B cell (primary cell): ENCODE measurements around the gene SMIM14. TPM values are rescaled to one million over a fixed set of nuclear protein-coding genes. Genes with fewer than 3 reads are reported as not detected.

Source experiments
- ATAC-seq: fragments of 200-7000 bp; cut with Tn5 transposase; one replicate; pipeline ENCODE4 v1.10.0; 2021; ENCODE audit warnings: low read depth, mild to moderate bottlenecking, moderate number of reproducible peaks, moderate library complexity
- CTCF ChIA-PET: fragments of 350-600 bp; sonication (Branson Sonifier 250); formaldehyde crosslinking; loops from one replicate; lab custom pipeline; 2021; ENCODE audit warnings: antibody characterized with exemption, inconsistent platforms; lab: Charles Lee
- POLR2A ChIA-PET: fragments of 350-600 bp; sonication (Branson Sonifier 250); formaldehyde crosslinking; loops from one replicate; lab custom pipeline; 2021; ENCODE audit warnings: antibody characterized with exemption; lab: Charles Lee
- DNase-seq: peaks from one replicate; pipeline ENCODE4 v3.0.0; 2013
- H2AFZ ChIP-seq: 2 replicates; pipeline ENCODE4 v1.6.1; 2012; ENCODE audit warnings: mild to moderate bottlenecking, low read depth, low read length; ENCODE audit not compliant: insufficient read depth, poor library complexity, severe bottlenecking
- H3K27ac ChIP-seq, 2 donors: 1 replicate in 1 of 2; 2 replicates in 1 of 2; pipeline ENCODE4 v1.5.1; 2012 to 2013; ENCODE audit warnings: low read length in 2 of 2, mild to moderate bottlenecking in 2 of 2, moderate library complexity in 1 of 2
- H3K27me3 ChIP-seq, 4 experiments: fragments of 200-600 bp in 1 of 4; sonication (generic) in 1 of 4; replicated peaks in 1 of 4; 1 replicate in 2 of 4; 2 replicates in 2 of 4; pipeline versions ENCODE4 v1.6.1 to v1.7.0; 2013 to 2016; ENCODE audit warnings: low read length in 3 of 4, mild to moderate bottlenecking in 2 of 4, mixed read lengths in 1 of 4, moderate library complexity in 1 of 4; ENCODE audit not compliant: insufficient read depth in 4 of 4, control insufficient read depth in 3 of 4; ENCODE audit errors: control extremely low read depth in 1 of 4
- H3K36me3 ChIP-seq, 2 experiments: replicated peaks in 1 of 2; 1 replicate in 1 of 2; 2 replicates in 1 of 2; pipeline versions ENCODE4 v1.6.1 to v1.7.1; 2013; ENCODE audit warnings: low read length in 1 of 2; ENCODE audit not compliant: insufficient read depth in 2 of 2, control insufficient read depth in 1 of 2; ENCODE audit errors: control extremely low read depth in 1 of 2, extremely low read depth in 1 of 2
- H3K4me1 ChIP-seq, 2 donors: fragments of 200-600 bp in 1 of 2; sonication (generic) in 1 of 2; 1 replicate in 1 of 2; 2 replicates in 1 of 2; pipeline versions ENCODE4 v1.5.1 to v1.6.1; 2013 to 2017; ENCODE audit warnings: low read length in 2 of 2; ENCODE audit not compliant: control insufficient read depth in 2 of 2, insufficient read depth in 2 of 2
- H3K4me2 ChIP-seq: replicated peaks from 2 replicates; pipeline ENCODE3; 2012; ENCODE audit warnings: mild to moderate bottlenecking, low read depth, low read length; ENCODE audit not compliant: poor library complexity, severe bottlenecking
- H3K4me3 ChIP-seq, 5 experiments: fragments of 200-600 bp in 1 of 5; sonication (generic) in 1 of 5; 1 replicate in 3 of 5; 2 replicates in 2 of 5; pipeline versions ENCODE4 v1.5.1 to v1.7.0; 2011 to 2016; ENCODE audit warnings: low read length in 4 of 5, mild to moderate bottlenecking in 4 of 5, low read depth in 2 of 5, control low read depth in 1 of 5, moderate library complexity in 1 of 5; ENCODE audit not compliant: insufficient read depth in 1 of 5; ENCODE audit errors: control extremely low read depth in 1 of 5, extremely low read depth in 1 of 5
- H3K79me2 ChIP-seq: fragments of 200-600 bp; sonication (generic); one replicate; pipeline ENCODE4 v1.6.0; 2016; ENCODE audit warnings: low read length; ENCODE audit not compliant: control insufficient read depth, insufficient read depth
- H3K9ac ChIP-seq: fragments of 200-600 bp; sonication (generic); 2 replicates; pipeline ENCODE4 v1.6.1; 2017; ENCODE audit warnings: mild to moderate bottlenecking, low read length, moderate library complexity
- H3K9me3 ChIP-seq, 3 donors: one replicate each; pipeline versions ENCODE4 v1.6.1 to v1.7.1; 2013; ENCODE audit warnings: low read length in 2 of 3; ENCODE audit not compliant: control insufficient read depth in 2 of 3, insufficient read depth in 1 of 3; ENCODE audit errors: control extremely low read depth in 1 of 3
- H4K20me1 ChIP-seq: 2 replicates; pipeline ENCODE4 v1.6.0; 2012; ENCODE audit warnings: mild to moderate bottlenecking, low read length; ENCODE audit not compliant: insufficient read depth, control insufficient read depth, poor library complexity, severe bottlenecking
- H3K27ac Mint-ChIP-seq: one replicate; pipeline ENCODE4 v1.8.0; 2021; ENCODE audit warnings: mixed read lengths
- H3K27me3 Mint-ChIP-seq: one replicate; pipeline ENCODE4 v1.8.0; 2021; ENCODE audit warnings: mixed read lengths
- H3K4me1 Mint-ChIP-seq: one replicate; pipeline ENCODE4 v1.8.0; 2021; ENCODE audit warnings: mixed read lengths
- H3K4me3 Mint-ChIP-seq: one replicate; pipeline ENCODE4 v1.8.0; 2021; ENCODE audit warnings: mixed read lengths
- H3K9me3 Mint-ChIP-seq: one replicate; pipeline ENCODE4 v1.8.0; 2022; ENCODE audit warnings: mixed read lengths; ENCODE audit not compliant: insufficient read depth
- CTCF ChIP-seq: fragments of 200-600 bp; IDR thresholded peaks from one replicate; pipeline ENCODE4 v1.8.0; 2022; ENCODE audit warnings: antibody characterized with exemption, mild to moderate bottlenecking
- EZH2 ChIP-seq: IDR thresholded peaks from 2 replicates; pipeline ENCODE4 v1.6.1; 2012; ENCODE audit warnings: borderline replicate concordance, low read depth, mild to moderate bottlenecking, moderate library complexity, low read length; ENCODE audit not compliant: insufficient read depth, poor library complexity, severe bottlenecking
- WGBS: methylation state at CpG from one replicate; pipeline ENCODE4 v1.1.5; 2013; ENCODE audit warnings: missing lambda C conversion rate; ENCODE audit not compliant: insufficient coverage; 5-methylcytosine and 5-hydroxymethylcytosine counted together
- intact Hi-C: fragments of 100-400 bp; cut with micrococcal nuclease; formaldehyde crosslinking; loops from one replicate; pipeline ENCODE4 v1.10.0; 2022
- polyA plus RNA-seq: library from polyadenylated mRNA; depleted of rRNA; stranded (reverse); fragments of >200 nt; gene quantifications from 2 replicates; pipeline ENCODE4 v1.2.3, GENCODE V29; 2012
- total RNA-seq, 2 donors: library from RNA; stranded (reverse); fragments of 120-200 nt in 1 of 2; gene quantifications; 1 replicate in 1 of 2; 2 replicates in 1 of 2; pipeline versions ENCODE4 v1.2.3 to v1.2.4, GENCODE V29; 2013 to 2022

The SMIM14 gene
- total and polyA plus RNA-seq, 2 donors (not counting 1 experiment from before 2014, with no cell fraction given), result 38.9 to 56.0 TPM

- Histone ChIP-seq H3K27ac (peak overlapping the region in 1 of 2 donors; percentile 18), H3K79me2 (no peaks in the 10 kb centered on the region), H4K20me1 (no peaks in the 10 kb centered on the region), H3K27me3 (no peaks in the 10 kb centered on the region), H2AFZ (peak overlapping the region; percentile 2), H3K36me3 (no peaks in the 10 kb centered on the region), H3K9me3 (no peaks in the 10 kb centered on the region), H3K4me2 (no peak overlapping the region), H3K4me1 (peaks cover 0 to 20% of the 10 kb centered on the region in 2 donors), H3K4me3 (no peak overlapping the region), H3K9ac (no peak overlapping the region)
- Mint-ChIP-seq H3K4me1 (peaks cover 19% of the 10 kb centered on the region), H3K27me3 (no peaks in the 10 kb centered on the region), H3K27ac (no peak overlapping the region), H3K9me3 (no peaks in the 10 kb centered on the region), H3K4me3 (no peak overlapping the region)
- ATAC-seq (no peak), DNase-seq (no peak)
- WGBS, result no CpG with 5 or more reads among the region's 2 CpGs
- no peak for TF ChIP-seq EZH2
- TF ChIP-seq CTCF, result no peak
- CTCF ChIA-PET, result interaction anchor here (0.5 kb wide), 1 partner anchor 410 kb away, joined by 4 read pairs; no protein-coding TSS in a partner anchor
- intact Hi-C loops, result no loop called here
- POLR2A ChIA-PET, result interaction anchor here (0.6 kb wide), 1 partner anchor 9 kb away, joined by 3 read pairs; no protein-coding TSS in a partner anchor
Measured at GRCh38 chr4:39649639-39650265, 11.1 kb upstream of the SMIM14 start.

- POLR2A ChIA-PET, result interaction anchor here (0.6 kb wide), 1 partner anchor 8 kb away, joined by 3 read pairs; no protein-coding TSS in a partner anchor
- CTCF ChIA-PET, result interaction anchor here (0.5 kb wide), 1 partner anchor 410 kb away, joined by 4 read pairs; no protein-coding TSS in a partner anchor
Measured at GRCh38 chr4:39648827-39649558, 10.3 kb upstream of the SMIM14 start.

More at GRCh38 chr4:39648827-39649558, 10.3 kb upstream of the SMIM14 start:
- Histone ChIP-seq H3K9ac (no peak overlapping the region), H3K27me3 (no peaks in the 10 kb centered on the region), H3K4me3 (no peak overlapping the region), H4K20me1 (no peaks in the 10 kb centered on the region), H3K9me3 (no peaks in the 10 kb centered on the region), H3K36me3 (no peaks in the 10 kb centered on the region), H3K4me2 (no peak overlapping the region), H3K79me2 (no peaks in the 10 kb centered on the region), H3K27ac (no peak overlapping the region), H3K4me1 (peaks cover 0 to 20% of the 10 kb centered on the region in 2 donors), H2AFZ (peak overlapping the region; percentile 16)
- DNase-seq (no peak), ATAC-seq (no peak)
- Mint-ChIP-seq H3K27me3 (no peaks in the 10 kb centered on the region), H3K27ac (peak overlapping the region; percentile 32), H3K9me3 (no peaks in the 10 kb centered on the region), H3K4me1 (peaks cover 17% of the 10 kb centered on the region), H3K4me3 (no peak overlapping the region)
- 94% methylated on average over 5 of the region's 6 CpGs for WGBS
- TF ChIP-seq CTCF (no peak), EZH2 (no peak)
- intact Hi-C loops, result no loop called here
